Neural cell (in vitro differentiated cells): ENCODE results near the gene NR5A2. TPM values are rescaled to one million over a fixed set of nuclear protein-coding genes. Genes with fewer than 3 reads are reported as not detected.

Experiments used
- H2AFZ ChIP-seq: fragments of 200-600, 300-800 bp; sonication (generic), shearing (Covaris generic); 2 replicates; pipeline ENCODE4 v1.6.0; 2014; ENCODE audit warnings: low read depth, mild to moderate bottlenecking, antibody characterized with exemption, low read length, moderate library complexity
- H3F3A ChIP-seq: fragments of 200-600 bp; shearing (Covaris generic); 2 replicates; pipeline ENCODE4 v1.6.1; 2016; ENCODE audit warnings: mild to moderate bottlenecking, moderate library complexity, mixed read lengths, antibody characterized with exemption, low read length; ENCODE audit not compliant: insufficient read depth, poor library complexity, severe bottlenecking
- H3K27ac ChIP-seq: fragments of 200-600, 300-800 bp; sonication (generic), shearing (Covaris generic); 2 replicates; pipeline ENCODE4 v1.5.1; 2014; ENCODE audit warnings: mild to moderate bottlenecking, low read length, moderate library complexity
- H3K27me3 ChIP-seq: fragments of 300-800, 200-600 bp; sonication (generic), shearing (Covaris generic); 2 replicates; pipeline ENCODE4 v1.6.0; 2014; ENCODE audit warnings: mild to moderate bottlenecking, low read depth, low read length, moderate library complexity; ENCODE audit not compliant: insufficient read depth
- H3K36me3 ChIP-seq: fragments of 300-800, 200-600 bp; sonication (generic), shearing (Covaris generic); 2 replicates; pipeline ENCODE4 v1.5.1; 2014; ENCODE audit warnings: mild to moderate bottlenecking, antibody characterized with exemption, low read length, moderate library complexity; ENCODE audit not compliant: insufficient read depth
- H3K4me2 ChIP-seq: fragments of 300-800, 200-600 bp; sonication (generic), shearing (Covaris generic); 2 replicates; pipeline ENCODE4 v1.6.0; 2014; ENCODE audit warnings: mild to moderate bottlenecking, low read length
- H3K4me3 ChIP-seq: fragments of 300-800, 200-600 bp; sonication (generic), shearing (Covaris generic); 2 replicates; pipeline ENCODE4 v1.5.1; 2014; ENCODE audit warnings: mild to moderate bottlenecking, low read length, moderate library complexity
- H3K79me2 ChIP-seq: fragments of 200-600 bp; shearing (Covaris generic); replicated peaks from 2 replicates; pipeline ENCODE4 v1.6.0; 2014; ENCODE audit warnings: mild to moderate bottlenecking, low read length, moderate library complexity; ENCODE audit not compliant: insufficient read depth
- H3K9ac ChIP-seq: fragments of 300-800, 200-600 bp; sonication (generic), shearing (Covaris generic); 2 replicates; pipeline ENCODE4 v1.6.1; 2016; ENCODE audit warnings: mild to moderate bottlenecking, low read length, mixed read lengths
- H3K9me2 ChIP-seq: fragments of 200-600 bp; shearing (Covaris generic); 2 replicates; pipeline ENCODE4 v1.6.1; 2016; ENCODE audit warnings: mild to moderate bottlenecking, low read length, mixed read lengths; ENCODE audit not compliant: insufficient read depth
- H3K9me3 ChIP-seq: fragments of 200-600, 300-800 bp; sonication (generic), shearing (Covaris generic); 2 replicates; pipeline ENCODE4 v1.6.1; 2016; ENCODE audit warnings: mild to moderate bottlenecking, mixed run types, low read length, moderate library complexity, mixed read lengths
- H4K20me1 ChIP-seq: fragments of 200-600 bp; shearing (Covaris generic); 2 replicates; pipeline ENCODE4 v1.6.1; 2016; ENCODE audit warnings: mild to moderate bottlenecking, mixed run types; ENCODE audit not compliant: insufficient read depth
- EP300 ChIP-seq: fragments of 450-650 bp; conservative IDR thresholded peaks from 2 replicates; pipeline ENCODE4 v1.6.1; 2014; ENCODE audit warnings: antibody characterized with exemption, mild to moderate bottlenecking, moderate library complexity; ENCODE audit not compliant: poor library complexity, severe bottlenecking
- EZH2 ChIP-seq: fragments of 200-600, 300-800 bp; shearing (Covaris generic), sonication (generic); IDR thresholded peaks from 2 replicates; pipeline ENCODE4 v1.6.1; 2014; ENCODE audit warnings: antibody characterized with exemption, low read length, borderline replicate concordance, mild to moderate bottlenecking; ENCODE audit not compliant: insufficient read depth, poor library complexity, severe bottlenecking
- MXI1 ChIP-seq: fragments of 450-650 bp; conservative IDR thresholded peaks from 2 replicates; pipeline ENCODE4 v1.6.1; 2014; ENCODE audit warnings: antibody characterized with exemption, mild to moderate bottlenecking; ENCODE audit not compliant: poor library complexity, severe bottlenecking
- POLR2AphosphoS5 ChIP-seq: IDR thresholded peaks from 2 replicates; pipeline ENCODE4 v1.6.1; 2012
- RAD21 ChIP-seq: fragments of 450-650 bp; conservative IDR thresholded peaks from 2 replicates; pipeline ENCODE4 v1.6.1; 2014; ENCODE audit warnings: antibody characterized with exemption, mild to moderate bottlenecking, moderate library complexity
- REST ChIP-seq: IDR thresholded peaks from 2 replicates; pipeline ENCODE4 v1.6.1; 2012; ENCODE audit warnings: borderline replicate concordance
- SMC3 ChIP-seq: fragments of 450-650 bp; conservative IDR thresholded peaks from 2 replicates; pipeline ENCODE4 v1.6.1; 2014; ENCODE audit warnings: antibody characterized with exemption, mild to moderate bottlenecking, moderate library complexity; ENCODE audit not compliant: poor library complexity
- TAF1 ChIP-seq: IDR thresholded peaks from 2 replicates; pipeline ENCODE4 v1.6.1; 2012; ENCODE audit warnings: low read depth
- polyA plus RNA-seq: library from polyadenylated mRNA; depleted of rRNA; stranded (reverse); fragments of >200 nt; gene quantifications from 2 replicates; pipeline ENCODE4 v1.2.3, GENCODE V29; 2014
- TF ChIP-seq, protein P1 (sequence below): fragments of 450-650 bp; IDR thresholded peaks from 2 replicates; pipeline ENCODE4 v1.5.1; 2014; ENCODE audit warnings: antibody characterized with exemption, mild to moderate bottlenecking, moderate library complexity; ENCODE audit not compliant: poor library complexity, severe bottlenecking

Gene NR5A2
- polyA plus RNA-seq, 1 donor from 2014 or later: not detected

DNA sequence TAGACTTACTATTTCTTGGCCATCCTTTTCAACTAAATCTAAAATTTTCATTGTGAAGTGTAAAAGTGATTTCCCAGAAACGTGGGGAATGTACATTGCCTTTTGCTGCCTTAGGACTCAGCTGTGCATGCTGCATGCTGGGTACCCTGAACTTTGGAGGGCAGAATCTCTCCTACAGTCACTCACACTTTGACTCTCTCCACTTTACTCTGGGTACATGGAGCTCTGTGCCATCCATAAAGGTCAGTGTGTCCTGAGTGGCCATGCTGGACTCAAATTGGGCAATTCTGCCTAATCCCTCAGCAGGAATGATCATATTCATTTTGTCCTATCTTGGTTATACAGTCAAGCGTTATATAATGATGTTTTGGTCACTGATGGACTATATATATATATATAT is 105.6 kb downstream of the NR5A2 start:
- H3F3A ChIP-seq: no peaks in the 10 kb centered on the region
- H3K36me3 ChIP-seq: no peaks in the 10 kb centered on the region
- no peak overlapping the region for H2AFZ ChIP-seq
- no peak overlapping the region for H3K9ac ChIP-seq
- no peaks in the 10 kb centered on the region for H3K9me3 ChIP-seq
- no peaks in the 10 kb centered on the region for H3K79me2 ChIP-seq
- H3K27ac ChIP-seq: no peak overlapping the region
- no peaks in the 10 kb centered on the region for H3K27me3 ChIP-seq
- H4K20me1 ChIP-seq: no peaks in the 10 kb centered on the region
- no peak overlapping the region for H3K4me3 ChIP-seq
- no peak for TF ChIP-seq REST
- TF ChIP-seq, protein P1, sequence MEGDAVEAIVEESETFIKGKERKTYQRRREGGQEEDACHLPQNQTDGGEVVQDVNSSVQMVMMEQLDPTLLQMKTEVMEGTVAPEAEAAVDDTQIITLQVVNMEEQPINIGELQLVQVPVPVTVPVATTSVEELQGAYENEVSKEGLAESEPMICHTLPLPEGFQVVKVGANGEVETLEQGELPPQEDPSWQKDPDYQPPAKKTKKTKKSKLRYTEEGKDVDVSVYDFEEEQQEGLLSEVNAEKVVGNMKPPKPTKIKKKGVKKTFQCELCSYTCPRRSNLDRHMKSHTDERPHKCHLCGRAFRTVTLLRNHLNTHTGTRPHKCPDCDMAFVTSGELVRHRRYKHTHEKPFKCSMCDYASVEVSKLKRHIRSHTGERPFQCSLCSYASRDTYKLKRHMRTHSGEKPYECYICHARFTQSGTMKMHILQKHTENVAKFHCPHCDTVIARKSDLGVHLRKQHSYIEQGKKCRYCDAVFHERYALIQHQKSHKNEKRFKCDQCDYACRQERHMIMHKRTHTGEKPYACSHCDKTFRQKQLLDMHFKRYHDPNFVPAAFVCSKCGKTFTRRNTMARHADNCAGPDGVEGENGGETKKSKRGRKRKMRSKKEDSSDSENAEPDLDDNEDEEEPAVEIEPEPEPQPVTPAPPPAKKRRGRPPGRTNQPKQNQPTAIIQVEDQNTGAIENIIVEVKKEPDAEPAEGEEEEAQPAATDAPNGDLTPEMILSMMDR: no peak
- TF ChIP-seq POLR2AphosphoS5: no peak
- TF ChIP-seq EP300: no peak
- no peak for TF ChIP-seq EZH2
- no peak for TF ChIP-seq MXI1
- no peak for TF ChIP-seq RAD21
- H3K9me2 ChIP-seq: no peaks in the 10 kb centered on the region
- no peak overlapping the region for H3K4me2 ChIP-seq

DNA sequence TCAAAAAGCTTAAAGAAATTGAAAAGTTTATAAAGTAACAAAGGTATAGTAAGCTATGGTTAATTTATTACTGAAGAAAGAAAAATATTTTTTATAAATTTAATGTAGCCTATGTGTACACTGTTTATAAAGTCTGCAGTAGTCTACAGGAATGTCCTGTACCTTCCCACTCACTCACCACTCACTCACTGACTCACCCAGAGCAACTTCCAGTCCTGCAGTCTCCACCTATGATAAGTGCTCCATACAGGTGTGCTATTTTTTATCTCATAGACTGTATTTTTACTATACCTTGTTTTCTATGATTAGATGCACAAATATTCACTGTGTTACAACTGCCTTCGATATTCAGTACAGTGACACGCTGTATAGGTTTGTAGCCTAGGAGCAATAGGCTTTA is 106.6 kb downstream of the NR5A2 start:
- H3K79me2 ChIP-seq: no peaks in the 10 kb centered on the region
- no peaks in the 10 kb centered on the region for H3K36me3 ChIP-seq
- H3K9me2 ChIP-seq: no peaks in the 10 kb centered on the region
- no peaks in the 10 kb centered on the region for H4K20me1 ChIP-seq
- H3K9me3 ChIP-seq: no peaks in the 10 kb centered on the region
- H3K4me3 ChIP-seq: no peak overlapping the region
- TF ChIP-seq SMC3 (no peak), RAD21 (no peak), MXI1 (no peak), TAF1 (no peak), POLR2AphosphoS5 (no peak), REST (no peak), EZH2 (no peak), EP300 (no peak)
- TF ChIP-seq, protein P1: no peak
- H3K27me3 ChIP-seq: no peaks in the 10 kb centered on the region
- H3K9ac ChIP-seq: no peak overlapping the region
- H2AFZ ChIP-seq: no peak overlapping the region
- H3F3A ChIP-seq: no peaks in the 10 kb centered on the region
- no peak overlapping the region for H3K4me2 ChIP-seq
- no peak overlapping the region for H3K27ac ChIP-seq
